ENCODE results near the gene MGLL.

The MGLL gene

GRCh38 chr3:127699416-127700300 lies 122.7 kb downstream of the MGLL start:
- peak; percentile 54 for DNase-seq

GRCh38 chr3:127698691-127699415 lies 123.5 kb downstream of the MGLL start:
- no peak for DNase-seq

DNA sequence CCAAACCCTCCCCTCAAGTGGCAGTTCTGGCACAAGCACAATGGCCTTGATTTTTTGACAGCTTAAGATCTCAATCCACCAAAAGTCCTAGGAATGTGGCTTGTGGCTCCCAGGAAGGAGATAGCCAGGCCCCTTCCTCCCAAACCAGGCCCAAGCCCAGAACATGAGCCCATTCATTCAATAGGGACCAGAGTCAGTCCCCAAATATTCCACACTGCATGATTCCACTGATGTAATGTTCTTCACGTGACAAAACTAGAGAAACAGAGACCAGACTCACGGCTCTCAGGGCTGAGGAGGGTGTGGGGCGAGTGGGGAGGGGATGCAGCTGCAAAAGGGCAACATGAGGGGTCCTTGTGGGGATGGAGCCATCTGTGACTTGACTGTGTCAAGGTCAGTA lies 124.0 kb downstream of the MGLL start:
- no peak for DNase-seq

DNA sequence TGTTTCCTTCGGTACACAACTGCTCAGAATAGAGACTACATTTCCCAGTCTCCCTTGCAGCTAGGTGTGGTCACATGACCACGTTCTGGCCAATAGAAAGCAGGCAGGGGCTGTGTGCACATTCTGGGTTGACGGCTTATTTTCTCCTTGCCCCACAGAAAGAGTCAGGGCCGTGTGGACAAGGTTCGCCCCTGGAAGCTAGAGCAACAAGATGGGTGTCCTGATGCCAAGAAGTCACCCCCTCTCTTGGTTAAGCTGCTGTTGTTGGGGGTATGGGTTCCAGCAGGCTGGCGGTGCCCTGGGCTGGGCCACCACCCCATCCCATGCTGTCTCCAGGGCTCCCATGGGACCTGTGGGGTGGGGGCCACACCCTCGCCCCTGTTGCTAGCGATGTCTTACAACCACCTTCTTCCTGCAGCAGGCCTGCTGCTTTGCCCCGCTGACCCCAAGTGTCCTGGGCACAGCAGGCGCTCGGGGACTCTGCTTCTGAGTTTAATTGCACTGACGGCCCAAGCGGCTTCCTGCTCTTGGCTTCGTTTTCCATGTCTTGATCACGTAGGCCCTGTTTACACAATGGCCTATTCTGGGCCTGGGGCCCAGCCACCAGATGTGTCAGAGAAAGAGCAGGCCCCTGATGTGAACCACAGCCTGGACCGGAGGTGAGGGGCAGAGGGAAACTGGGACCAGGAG lies 124.6 kb downstream of the MGLL start:
- DNase-seq, result peak; percentile 96

GRCh38 chr3:127694467-127695215 lies 127.7 kb downstream of the MGLL start:
- peak; percentile 70 for DNase-seq

- no peak for DNase-seq
Measured at GRCh38 chr3:127693336-127693843, 128.9 kb downstream of the MGLL start.

GRCh38 chr3:127692501-127693335 lies 129.6 kb downstream of the MGLL start:
- no peak for DNase-seq

GRCh38 chr3:127691974-127692373 lies 130.3 kb downstream of the MGLL start:
- no peak for DNase-seq

DNA sequence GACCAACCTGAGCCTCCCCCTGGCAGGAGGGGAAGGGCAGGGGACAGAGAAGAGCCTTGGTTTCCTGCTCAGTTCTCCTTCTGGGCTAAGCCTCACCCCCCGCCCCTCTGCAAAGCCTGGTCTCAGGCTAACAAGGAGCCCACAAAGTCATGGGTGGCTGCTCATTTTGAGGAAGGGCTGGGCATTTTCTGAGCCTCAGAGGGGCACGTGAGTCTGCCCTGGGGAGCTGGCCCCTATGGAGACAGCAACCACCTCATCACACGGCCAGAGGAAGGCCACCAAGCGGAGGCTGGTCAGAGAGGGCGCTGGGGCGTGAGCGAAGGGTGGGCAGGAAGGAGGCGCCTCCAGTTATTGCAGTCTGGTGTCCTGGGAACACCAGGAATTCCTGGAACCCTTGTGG lies 130.8 kb downstream of the MGLL start:
- DNase-seq, result no peak

- DNase-seq, result no peak
Measured at GRCh38 chr3:127690823-127691452, 131.4 kb downstream of the MGLL start.

DNA sequence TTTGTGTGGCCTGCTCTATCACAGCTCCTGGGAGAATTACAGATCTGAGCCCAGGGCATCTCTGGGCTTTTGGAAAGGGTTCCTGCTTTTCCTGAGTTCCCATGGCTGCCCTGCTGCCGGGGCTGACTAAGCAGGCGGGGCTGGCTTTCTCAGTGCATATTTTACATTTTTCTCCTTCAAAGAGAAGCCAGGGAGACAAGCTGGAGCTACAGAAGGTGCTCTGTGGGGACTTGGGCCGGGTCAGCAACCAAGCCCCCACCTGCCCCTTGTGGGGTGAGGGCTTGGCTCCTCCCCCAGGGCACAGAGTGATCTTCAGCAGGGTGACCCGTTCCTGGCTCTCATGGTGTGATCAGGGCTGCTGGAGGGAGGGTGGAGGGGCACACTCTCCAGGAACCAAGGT lies 132.2 kb downstream of the MGLL start:
- DNase-seq, result no peak

DNA sequence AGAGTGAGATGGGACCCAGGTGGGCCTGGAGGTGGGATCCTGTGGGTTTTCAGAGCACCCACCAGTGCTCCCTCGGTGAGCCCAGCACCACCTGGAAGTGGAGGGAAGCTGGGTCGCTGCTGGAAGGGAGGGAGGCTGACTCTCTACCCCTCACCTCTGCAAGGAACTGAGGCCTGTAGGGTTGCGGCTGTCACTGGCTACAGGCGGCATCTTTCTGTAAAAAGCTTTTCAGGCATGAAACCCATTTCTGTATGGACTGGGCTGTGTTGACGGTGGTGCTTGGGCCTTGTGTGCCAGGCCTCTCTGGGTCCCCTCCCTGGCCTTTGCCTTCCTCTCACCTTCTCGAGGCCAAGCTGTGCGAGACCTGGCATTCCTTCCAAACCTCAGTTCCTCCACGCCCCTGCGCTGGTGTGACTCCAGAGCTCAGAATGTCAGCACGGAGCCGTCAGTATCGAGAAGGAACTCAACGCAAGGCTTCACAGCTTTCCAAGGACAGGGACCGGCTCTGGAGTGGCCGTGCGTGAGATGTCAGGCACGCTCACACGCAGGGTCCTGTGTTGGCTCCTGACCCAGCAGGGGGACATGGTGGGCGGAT lies 133.0 kb downstream of the MGLL start:
- no peak for DNase-seq

DNA sequence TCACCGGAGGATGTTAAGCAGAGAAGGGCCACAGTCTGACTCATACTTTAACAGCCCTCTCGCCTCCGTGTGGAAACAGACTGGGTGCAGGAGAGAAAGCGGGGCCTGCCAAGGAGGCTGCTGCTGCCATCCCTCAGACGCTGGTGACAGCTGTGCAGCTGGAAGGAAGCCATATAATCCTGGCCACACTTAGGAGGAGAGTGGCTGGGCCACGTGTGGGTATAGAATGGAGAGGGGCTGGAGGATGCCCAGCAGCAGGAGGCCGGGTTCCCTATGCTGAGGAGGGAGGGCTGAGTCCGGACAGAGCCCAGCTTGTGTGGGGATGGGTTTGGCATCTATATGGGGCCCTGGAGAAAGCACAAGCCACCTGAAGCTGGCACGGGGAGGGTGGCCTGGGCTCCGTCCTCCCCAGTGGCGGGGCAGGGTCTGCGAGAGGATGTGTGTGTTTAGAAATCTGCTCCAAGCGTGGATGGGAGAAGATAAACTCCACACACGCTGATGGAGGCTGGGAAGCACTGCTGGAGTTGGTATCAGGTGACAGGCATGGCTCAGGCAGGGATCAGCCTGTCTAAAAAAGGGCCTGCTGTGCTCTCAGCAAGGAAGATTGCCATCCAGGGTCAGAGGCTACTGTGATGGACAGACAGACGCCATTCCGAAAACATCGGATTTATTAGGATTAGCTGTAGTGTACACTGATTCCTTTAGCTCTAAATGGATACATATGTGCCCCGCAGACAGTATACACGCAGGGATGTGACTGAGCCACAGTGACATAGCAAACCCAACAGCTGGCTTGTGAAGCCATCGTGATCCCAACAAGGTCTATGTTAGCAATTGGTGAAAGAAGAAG lies 133.7 kb downstream of the MGLL start:
- DNase-seq, result peak; percentile 59

GRCh38 chr3:127688022-127688415 lies 134.3 kb downstream of the MGLL start:
- no peak for DNase-seq

DNA sequence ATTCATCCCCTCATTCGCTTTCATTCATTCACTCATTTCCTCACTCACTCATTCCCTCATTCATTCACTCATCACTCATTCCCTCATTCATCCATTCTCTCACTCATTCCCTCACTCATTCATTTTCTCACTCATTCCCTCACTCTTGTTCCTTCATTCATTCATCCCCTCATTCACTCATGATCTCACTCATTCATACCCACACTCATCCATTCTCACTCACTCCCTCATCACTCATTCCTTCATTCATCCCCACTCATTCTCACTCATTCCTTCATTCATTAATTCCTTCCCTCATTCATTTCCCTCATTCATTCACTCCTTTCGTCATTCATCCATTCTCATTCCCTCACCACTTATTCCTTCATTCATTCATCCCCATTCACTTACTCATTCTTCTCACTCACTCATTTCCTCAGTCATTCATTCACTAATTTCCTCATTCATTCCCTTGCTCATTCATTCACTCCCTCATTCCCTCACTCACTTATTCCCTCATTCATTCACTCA lies 135.0 kb downstream of the MGLL start:
- DNase-seq, result no peak

GRCh38 chr3:127686512-127686894 lies 135.8 kb downstream of the MGLL start:
- DNase-seq, result no peak

DNA sequence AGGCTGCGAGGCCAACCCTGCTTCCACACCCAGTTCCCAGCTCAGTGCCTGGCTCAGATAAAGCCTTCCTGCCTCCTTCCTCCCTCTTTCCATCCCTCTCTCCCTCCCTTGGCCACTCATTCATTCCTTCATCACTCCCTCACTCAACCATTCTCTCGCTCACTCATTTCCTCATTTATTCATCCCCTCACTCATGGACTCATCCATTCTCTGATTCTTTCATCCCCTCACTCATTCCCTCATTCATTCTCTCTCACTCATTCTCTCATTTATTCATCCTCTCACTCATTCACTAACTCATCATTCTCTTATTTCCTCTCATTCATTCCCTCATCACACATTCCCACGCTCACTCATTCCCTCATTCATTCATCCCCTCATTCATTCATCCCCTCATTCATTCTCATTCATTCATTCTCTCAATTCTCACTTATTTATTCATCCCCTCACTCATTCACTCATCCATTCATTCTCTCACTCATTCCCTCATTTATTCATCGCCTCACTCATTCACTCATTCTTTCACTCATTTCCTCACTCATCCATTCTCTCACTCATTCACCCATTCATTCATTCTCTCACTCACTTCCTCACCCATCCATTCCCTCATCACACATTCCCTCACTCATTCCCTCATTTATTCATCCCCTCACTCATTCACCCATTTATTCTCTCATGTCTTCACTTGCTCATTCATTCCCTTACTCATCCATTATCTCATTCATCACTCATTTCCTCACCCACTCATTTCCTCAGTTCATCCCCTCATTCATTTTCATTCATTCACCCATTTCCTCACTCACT lies 136.4 kb downstream of the MGLL start:
- DNase-seq, result no peak

- no peak for DNase-seq
Measured at GRCh38 chr3:127684871-127685707, 137.2 kb downstream of the MGLL start.
